ENCODE results near the gene C16orf96. TPM values are rescaled to one million over a fixed set of nuclear protein-coding genes. Genes with fewer than 3 reads are reported as not detected.

Gene C16orf96
- total RNA-seq, 1 experiment from 2014 or later = 0.10 TPM

DNA sequence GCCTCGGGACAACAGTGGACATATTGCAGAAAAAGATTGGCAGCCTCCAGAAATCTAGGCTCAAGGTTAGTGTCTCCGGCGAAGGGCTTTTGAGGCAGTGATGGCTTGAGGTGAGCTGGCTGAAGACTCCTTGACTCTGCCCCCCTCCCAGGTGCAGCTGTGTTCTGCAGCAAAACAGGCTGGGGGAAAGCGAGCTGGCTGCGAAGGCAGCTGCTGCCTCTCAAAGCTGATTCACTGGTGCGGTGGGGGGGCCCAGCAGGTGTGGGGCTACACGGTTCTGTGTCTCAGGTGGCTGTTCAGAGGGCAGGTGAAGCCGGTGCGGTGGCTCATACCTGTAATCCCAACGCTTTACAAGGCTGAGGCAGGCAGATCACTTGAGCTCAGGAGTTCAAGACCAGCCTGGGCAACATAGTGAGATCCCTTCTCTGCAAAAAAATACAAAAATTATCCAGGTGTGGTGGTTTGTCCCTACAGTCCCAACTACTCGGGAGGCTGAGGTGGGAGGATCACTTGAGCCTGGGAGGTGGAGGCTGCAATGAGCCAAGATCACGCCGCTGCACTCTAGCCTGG, 22.9 kb downstream of the C16orf96 start:
- no peaks in the 10 kb centered on the region for H4K20me1 ChIP-seq (ENCODE audit: insufficient read depth)
- H3K79me2 ChIP-seq (ENCODE audit: insufficient read depth, low read length) = no peaks in the 10 kb centered on the region
- H3K9me3 ChIP-seq (ENCODE audit: control insufficient read depth in 1 of 2, insufficient read depth in 1 of 2, low read depth in 1 of 2, low read length in 2 of 2) = no peaks in the 10 kb centered on the region
- no peak overlapping the region for H2AFZ ChIP-seq (ENCODE audit: low read depth, low read length, poor library complexity, severe bottlenecking)
- H3K9ac ChIP-seq (ENCODE audit: low read length) = no peak overlapping the region
- ChIA-PET RAD21 (ENCODE audit: low non-redundant PET in 1 of 2, low total read pairs in 2 of 2, uncharacterized antibody in 2 of 2, unreplicated experiment in 2 of 2) (no interaction called here), POLR2A (no interaction called here), CTCF (no interaction called here)
- ATAC-seq = no peak
- no peak overlapping the region for H3K4me2 ChIP-seq (ENCODE audit: low read length)
- no peaks in the 10 kb centered on the region for H3K36me3 ChIP-seq (ENCODE audit: control insufficient read depth in 1 of 2, insufficient read depth in 2 of 2, low read length in 2 of 2)
- no peak overlapping the region for H3K27ac ChIP-seq (ENCODE audit: low read depth, low read length)
- no peaks in the 10 kb centered on the region for H3K9me2 ChIP-seq (ENCODE audit: insufficient read depth)
- no peak for TF ChIP-seq ZNF274 (IDR thresholded peaks at IDR 0.05; ENCODE audit: low read depth, low read length)
- TF ChIP-seq TCF7L2 (IDR thresholded peaks at IDR 0.05; ENCODE audit: borderline replicate concordance, extremely low read depth, insufficient read depth, insufficient read length) = no peak
- TF ChIP-seq CTCF (IDR thresholded peaks at IDR 0.05 in 2 of 3, conservative IDR thresholded peaks at IDR 0.05 in 1 of 3; ENCODE audit: borderline replicate concordance in 1 of 3, insufficient read depth in 1 of 3, low read depth in 2 of 3, low read length in 2 of 3) = no peak
- no peak for TF ChIP-seq CBX3 (IDR thresholded peaks at IDR 0.05; ENCODE audit: low read depth)
- no peaks in the 10 kb centered on the region for H3K4me1 ChIP-seq (ENCODE audit: control insufficient read depth in 1 of 2, insufficient read depth in 2 of 2, low read length in 2 of 2)
- no TSS peak for BruUV-seq (replicated peaks)
- DNase-seq (ENCODE audit: low read depth, low spot score) = no peak
- no peak overlapping the region for H3K4me3 ChIP-seq (replicated peaks in 1 of 2; ENCODE audit: low read depth in 1 of 2, low read length in 2 of 2)
- intact Hi-C loops (cut with micrococcal nuclease) = no loop called here
- H3K27me3 ChIP-seq (ENCODE audit: insufficient read depth, low read length) = no peaks in the 10 kb centered on the region

- H3K9ac ChIP-seq (ENCODE audit: low read length) = no peak overlapping the region
- no peak overlapping the region for H3K4me2 ChIP-seq (ENCODE audit: low read length)
- CTCF ChIA-PET = no interaction called here
- H2AFZ ChIP-seq (ENCODE audit: low read depth, low read length, poor library complexity, severe bottlenecking) = no peak overlapping the region
- H3K4me3 ChIP-seq (replicated peaks in 1 of 2; ENCODE audit: low read depth in 1 of 2, low read length in 2 of 2) = no peak overlapping the region
- no peaks in the 10 kb centered on the region for H3K27me3 ChIP-seq (ENCODE audit: insufficient read depth, low read length)
- H3K79me2 ChIP-seq (ENCODE audit: insufficient read depth, low read length) = no peaks in the 10 kb centered on the region
- H3K4me1 ChIP-seq (ENCODE audit: control insufficient read depth in 1 of 2, insufficient read depth in 2 of 2, low read length in 2 of 2) = no peaks in the 10 kb centered on the region; a peak in 1 of 4 replicates
- DNase-seq (ENCODE audit: low read depth, low spot score) (no peak), ATAC-seq (no peak)
- intact Hi-C loops (cut with micrococcal nuclease) = no loop called here
- H3K9me3 ChIP-seq (ENCODE audit: control insufficient read depth in 1 of 2, insufficient read depth in 1 of 2, low read depth in 1 of 2, low read length in 2 of 2) = no peaks in the 10 kb centered on the region
- no peaks in the 10 kb centered on the region for H3K36me3 ChIP-seq (ENCODE audit: control insufficient read depth in 1 of 2, insufficient read depth in 2 of 2, low read length in 2 of 2)
- H3K27ac ChIP-seq (ENCODE audit: low read depth, low read length) = no peak overlapping the region
- RAD21 ChIA-PET (ENCODE audit: low non-redundant PET in 1 of 2, low total read pairs in 2 of 2, uncharacterized antibody in 2 of 2, unreplicated experiment in 2 of 2) = no interaction called here
- POLR2A ChIA-PET = no interaction called here
- no peaks in the 10 kb centered on the region for H3K9me2 ChIP-seq (ENCODE audit: insufficient read depth)
- H4K20me1 ChIP-seq (ENCODE audit: insufficient read depth) = no peaks in the 10 kb centered on the region
- BruUV-seq (replicated peaks) = no TSS peak
- TF ChIP-seq JUND (IDR thresholded peaks at IDR 0.05) (no peak), ZFX (IDR thresholded peaks at IDR 0.05) (no peak), CBX3 (IDR thresholded peaks at IDR 0.05; ENCODE audit: low read depth) (no peak), ELF1 (IDR thresholded peaks at IDR 0.05; ENCODE audit: borderline replicate concordance, low read depth) (no peak), SP1 (IDR thresholded peaks at IDR 0.05; ENCODE audit: low read depth) (no peak), YY1 (IDR thresholded peaks at IDR 0.05; ENCODE audit: extremely low read depth, insufficient replicate concordance, low read depth, low read length) (no peak), CEBPB (IDR thresholded peaks at IDR 0.05; ENCODE audit: low read depth) (no peak), TCF7L2 (IDR thresholded peaks at IDR 0.05; ENCODE audit: borderline replicate concordance, extremely low read depth, insufficient read depth, insufficient read length) (no peak), EZH2 (IDR thresholded peaks at IDR 0.05) (no peak), REST (IDR thresholded peaks at IDR 0.05; ENCODE audit: low read depth) (no peak), POLR2AphosphoS5 (IDR thresholded peaks at IDR 0.05; ENCODE audit: low read depth, low read length) (no peak), ZNF274 (IDR thresholded peaks at IDR 0.05; ENCODE audit: low read depth, low read length) (no peak)
Measured at GRCh38 chr16:4580250-4580649, 24.1 kb downstream of the C16orf96 start.
